Measurements from ENCODE around the gene PRKAR2B.

DNA sequence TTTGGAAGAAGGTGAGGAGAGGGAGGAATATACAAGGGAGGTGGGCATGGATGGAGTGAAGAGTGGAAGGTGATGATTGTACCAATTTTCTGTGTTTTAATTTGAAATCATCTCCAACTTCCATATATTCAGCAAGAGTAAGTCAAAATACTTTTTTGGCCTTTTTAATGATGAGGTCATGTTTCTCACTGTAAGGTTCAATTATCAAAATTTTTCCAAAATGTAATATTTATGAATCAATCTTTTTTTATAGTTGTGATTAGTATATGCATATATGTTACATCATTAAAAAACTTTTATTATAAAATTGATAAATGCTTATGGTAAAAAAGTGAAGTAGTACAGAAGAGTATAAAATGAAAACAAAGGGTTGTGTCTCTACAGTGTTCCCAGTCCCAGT lies 40.7 kb downstream of the PRKAR2B start:
- TF ChIP-seq, protein P1, sequence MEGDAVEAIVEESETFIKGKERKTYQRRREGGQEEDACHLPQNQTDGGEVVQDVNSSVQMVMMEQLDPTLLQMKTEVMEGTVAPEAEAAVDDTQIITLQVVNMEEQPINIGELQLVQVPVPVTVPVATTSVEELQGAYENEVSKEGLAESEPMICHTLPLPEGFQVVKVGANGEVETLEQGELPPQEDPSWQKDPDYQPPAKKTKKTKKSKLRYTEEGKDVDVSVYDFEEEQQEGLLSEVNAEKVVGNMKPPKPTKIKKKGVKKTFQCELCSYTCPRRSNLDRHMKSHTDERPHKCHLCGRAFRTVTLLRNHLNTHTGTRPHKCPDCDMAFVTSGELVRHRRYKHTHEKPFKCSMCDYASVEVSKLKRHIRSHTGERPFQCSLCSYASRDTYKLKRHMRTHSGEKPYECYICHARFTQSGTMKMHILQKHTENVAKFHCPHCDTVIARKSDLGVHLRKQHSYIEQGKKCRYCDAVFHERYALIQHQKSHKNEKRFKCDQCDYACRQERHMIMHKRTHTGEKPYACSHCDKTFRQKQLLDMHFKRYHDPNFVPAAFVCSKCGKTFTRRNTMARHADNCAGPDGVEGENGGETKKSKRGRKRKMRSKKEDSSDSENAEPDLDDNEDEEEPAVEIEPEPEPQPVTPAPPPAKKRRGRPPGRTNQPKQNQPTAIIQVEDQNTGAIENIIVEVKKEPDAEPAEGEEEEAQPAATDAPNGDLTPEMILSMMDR (IDR thresholded peaks at IDR 0.05) = no peak
- TF ChIP-seq ZFX (IDR thresholded peaks at IDR 0.05; ENCODE audit: borderline replicate concordance) = no peak
